PC-9 (cell line): ENCODE measurements around the gene TMEM260. TPM values are rescaled to one million over a fixed set of nuclear protein-coding genes. Genes with fewer than 3 reads are reported as not detected.
"Not testable (repeated sequence)": the region's sequence is repeated elsewhere in the genome, so short reads cannot be mapped to it uniquely, and the experiment has no call there.

Source experiments
- BruUV-seq: library from RNA; stranded (reverse); fragments of 400-500 nt; replicated peaks from 2 replicates; lab custom pipeline; 2021; lab: Mats Ljungman, UMichigan
- CTCF ChIA-PET: fragments of 300-600 bp; sonication (Branson Sonifier 250); formaldehyde crosslinking; loops from one replicate; lab custom pipeline; 2022; ENCODE audit warnings: antibody characterized with exemption; lab: Charles Lee
- POLR2A ChIA-PET: fragments of 300-600 bp; sonication (Branson Sonifier 250); formaldehyde crosslinking; loops from one replicate; lab custom pipeline; 2022; ENCODE audit warnings: antibody characterized with exemption; ENCODE audit not compliant: unreplicated experiment; lab: Charles Lee
- DNase-seq, 2 experiments: peaks; one replicate each; pipeline versions ENCODE4 v3.0.0 to v3.0.0-alpha.2; 2015 to 2022; ENCODE audit warnings: mixed read lengths in 1 of 2
- H2AFZ ChIP-seq: fragments of 200-600 bp; sonication (generic); 2 replicates; pipeline ENCODE4 v1.8.1; 2017; ENCODE audit warnings: antibody characterized with exemption
- H3F3A ChIP-seq: fragments of 200-600 bp; sonication (generic); 2 replicates; pipeline ENCODE4 v1.8.1; 2017; ENCODE audit warnings: antibody characterized with exemption, mild to moderate bottlenecking, low read depth; ENCODE audit not compliant: insufficient read depth
- H3K27ac ChIP-seq: fragments of 200-600 bp; sonication (generic); 2 replicates; pipeline ENCODE4 v1.6.1; 2016; ENCODE audit warnings: mixed run types
- H3K27me3 ChIP-seq: fragments of 200-600 bp; sonication (generic); 2 replicates; pipeline ENCODE4 v1.6.1; 2016; ENCODE audit warnings: low read depth, mixed run types; ENCODE audit not compliant: insufficient read depth
- H3K36me3 ChIP-seq: fragments of 200-600 bp; sonication (generic); 2 replicates; pipeline ENCODE4 v1.6.1; 2016; ENCODE audit warnings: low read depth, mixed run types
- H3K4me1 ChIP-seq: fragments of 200-600 bp; sonication (generic); replicated peaks from 2 replicates; pipeline ENCODE4 v1.6.1; 2016; ENCODE audit warnings: mixed run types; ENCODE audit not compliant: insufficient read depth
- H3K4me2 ChIP-seq: fragments of 200-600 bp; sonication (generic); 2 replicates; pipeline ENCODE4 v1.6.1; 2017; ENCODE audit warnings: mixed run types
- H3K4me3 ChIP-seq: fragments of 200-600 bp; sonication (generic); 2 replicates; pipeline ENCODE4 v1.6.1; 2016; ENCODE audit warnings: mixed run types
- H3K79me2 ChIP-seq: fragments of 200-600 bp; sonication (generic); 2 replicates; pipeline ENCODE4 v1.6.1; 2017; ENCODE audit warnings: low read depth, mixed run types
- H3K9me2 ChIP-seq: fragments of 200-600 bp; sonication (generic); 2 replicates; pipeline ENCODE4 v1.8.1; 2017; ENCODE audit warnings: mild to moderate bottlenecking; ENCODE audit not compliant: insufficient read depth
- H3K9me3 ChIP-seq: fragments of 200-600 bp; sonication (generic); 2 replicates; pipeline ENCODE4 v1.8.1; 2016; ENCODE audit warnings: low read depth; ENCODE audit not compliant: insufficient read depth
- H4K20me1 ChIP-seq: fragments of 200-600 bp; sonication (generic); 2 replicates; pipeline ENCODE4 v1.8.1; 2017; ENCODE audit not compliant: insufficient read depth
- CTCF ChIP-seq: fragments of 200-600 bp; sonication (generic); conservative IDR thresholded peaks from 2 replicates; pipeline ENCODE4 v1.6.1; 2017; ENCODE audit warnings: mixed run types, antibody characterized with exemption, mild to moderate bottlenecking, moderate library complexity
- EZH2 ChIP-seq: fragments of 200-600 bp; sonication (generic); IDR thresholded peaks from 2 replicates; pipeline ENCODE4 v1.8.0; 2017; ENCODE audit warnings: antibody characterized with exemption, low read depth
- intact Hi-C: fragments of 100-400 bp; cut with micrococcal nuclease; formaldehyde crosslinking; loops from one replicate; pipeline ENCODE4 v1.10.0; 2022; ENCODE audit not compliant: unreplicated experiment
- total RNA-seq: library from RNA; stranded (reverse); gene quantifications from 2 replicates; pipeline ENCODE4 v1.2.3, GENCODE V29; 2021

Gene TMEM260
- total RNA-seq, 1 experiment from 2014 or later = 12.4 TPM

DNA sequence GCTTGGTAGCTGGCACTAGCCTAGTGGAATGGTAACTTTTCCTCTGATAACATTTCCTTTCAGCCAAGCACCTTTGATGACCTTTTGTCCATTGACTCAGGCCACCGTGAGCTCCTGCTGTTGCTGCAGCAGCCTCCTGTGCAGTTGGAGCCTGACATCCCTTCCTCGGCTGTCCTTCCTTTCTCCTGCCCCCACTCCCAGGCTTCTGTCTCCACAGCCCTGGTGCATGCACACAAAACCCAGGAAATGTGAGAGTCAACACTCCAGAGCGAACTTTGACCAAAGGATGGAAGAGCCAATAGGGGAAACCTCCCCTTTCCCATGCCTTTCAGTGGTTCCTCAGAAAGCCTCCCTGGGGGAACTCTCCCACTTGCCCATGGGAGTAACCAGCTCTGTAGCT lies 115.0 kb downstream of the TMEM260 start:
- DNase-seq = no peak
- Histone ChIP-seq H3K9me3 (no peaks in the 10 kb centered on the region), H3K27ac (no peak overlapping the region), H2AFZ (no peak overlapping the region), H3K27me3 (no peaks in the 10 kb centered on the region), H3F3A (no peaks in the 10 kb centered on the region), H3K4me3 (no peak overlapping the region), H3K4me2 (no peak overlapping the region), H3K36me3 (no peaks in the 10 kb centered on the region), H3K79me2 (no peaks in the 10 kb centered on the region), H4K20me1 (no peaks in the 10 kb centered on the region), H3K9me2 (no peaks in the 10 kb centered on the region), H3K4me1 (no peaks in the 10 kb centered on the region)
- no TSS peak for BruUV-seq
- TF ChIP-seq EZH2 (no peak), CTCF (no peak)
- ChIA-PET CTCF (interaction anchor here (0.7 kb wide), 1 partner anchor 8 kb away, joined by 5 read pairs; no protein-coding TSS in a partner anchor), POLR2A (no interaction called here)
- intact Hi-C loops = no loop called here

GRCh38 chr14:56695216-56695615 lies 115.6 kb downstream of the TMEM260 start:
- CTCF ChIA-PET = interaction anchor here (0.5 kb wide), 1 partner anchor 1330 kb away, joined by 7 read pairs; no protein-coding TSS in a partner anchor

More at GRCh38 chr14:56695216-56695615, 115.6 kb downstream of the TMEM260 start:
- intact Hi-C loops, POLR2A ChIA-PET, H3K36me3 ChIP-seq, H3K9me2 ChIP-seq, H3K4me3 ChIP-seq, H3F3A ChIP-seq, H2AFZ ChIP-seq, H3K79me2 ChIP-seq, BruUV-seq, DNase-seq, H3K27me3 ChIP-seq, H4K20me1 ChIP-seq, H3K4me1 ChIP-seq, H3K27ac ChIP-seq, H3K4me2 ChIP-seq, H3K9me3 ChIP-seq: not testable (repeated sequence)

Other genes with a start within 250 kb of the TMEM260 start
- not detected in 2 replicates for gene OTX2, start 230.7 kb downstream of the TMEM260 start, total RNA-seq